ENCODE measurements around the gene MRAS.

DNA sequence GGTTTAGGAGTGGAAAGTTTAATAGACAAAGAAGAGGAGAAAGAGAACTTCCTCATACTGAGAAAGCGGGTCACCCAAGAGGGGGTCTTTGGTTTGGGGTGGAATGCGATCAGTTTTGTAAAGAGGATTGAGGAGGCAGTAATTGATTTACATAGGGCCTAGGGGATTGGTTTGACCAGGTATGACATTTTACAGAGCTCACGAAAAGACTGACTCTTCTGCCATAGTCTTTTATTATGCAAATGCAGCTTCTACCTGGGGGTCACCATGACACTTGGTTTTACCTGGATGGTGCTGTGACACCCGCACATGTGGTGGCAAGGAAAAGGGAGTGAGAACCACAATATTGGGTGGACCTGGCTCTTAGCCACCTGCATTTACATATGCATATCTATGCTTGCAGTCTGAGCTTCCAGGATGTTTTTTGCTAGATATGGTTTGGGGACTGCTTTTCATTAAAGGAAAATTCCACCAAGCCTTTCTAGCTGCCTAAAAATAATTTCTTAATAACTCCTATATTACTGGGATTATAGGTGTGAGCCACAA, 11.9 kb upstream of the MRAS start:
- TF ChIP-seq CTCF (conservative IDR thresholded peaks at IDR 0.05 in 1 of 2, IDR thresholded peaks at IDR 0.05 in 1 of 2; ENCODE audit: extremely low read depth in 1 of 2, insufficient read depth in 1 of 2, low read depth in 1 of 2, low read length in 2 of 2), result no peak
- no peak for TF ChIP-seq EZH2 (IDR thresholded peaks at IDR 0.05; ENCODE audit: borderline replicate concordance, low read length)

Data from mammary epithelial cell (primary cell).